ENCODE data around the gene ST6GALNAC3.

Gene ST6GALNAC3

DNA sequence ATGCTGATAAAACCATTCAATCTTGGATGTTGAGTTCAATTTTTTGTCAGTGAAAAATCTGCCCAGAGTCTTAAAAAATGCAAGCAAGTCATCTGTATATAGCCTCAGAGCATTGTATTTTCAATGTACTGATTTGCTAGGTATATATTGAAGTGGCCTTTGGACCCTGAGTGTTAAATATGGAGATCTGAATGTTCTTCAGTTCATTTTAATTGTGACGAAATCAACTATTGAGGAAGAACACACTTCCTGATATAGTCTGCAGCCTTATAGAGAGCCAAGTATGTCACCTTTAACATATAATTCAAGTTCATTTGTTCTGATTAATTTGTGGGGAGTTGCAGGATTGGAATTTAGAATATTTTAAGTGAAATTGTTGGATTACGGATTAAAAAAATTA lies 128.1 kb downstream of the ST6GALNAC3 start:
- Histone ChIP-seq H3K27ac (ENCODE audit: low read depth in 2 of 2, low read length in 2 of 2) (no peak overlapping the region), H3K27me3 (ENCODE audit: control insufficient read depth in 2 of 2, insufficient read depth in 2 of 2, low read length in 2 of 2) (no peaks in the 10 kb centered on the region), H3K4me1 (ENCODE audit: control insufficient read depth in 2 of 2, insufficient read depth in 2 of 2, low read length in 2 of 2) (no peaks in the 10 kb centered on the region), H3K9ac (ENCODE audit: low read depth in 1 of 2, low read length in 2 of 2) (no peak overlapping the region), H3K9me3 (ENCODE audit: control insufficient read depth in 2 of 2, low read length in 2 of 2) (no peaks in the 10 kb centered on the region), H3K4me3 (ENCODE audit: low read length in 2 of 2) (no peak overlapping the region), H3K36me3 (ENCODE audit: control insufficient read depth in 2 of 2, insufficient read depth in 2 of 2, low read length in 2 of 2) (no peaks in the 10 kb centered on the region)

DNA sequence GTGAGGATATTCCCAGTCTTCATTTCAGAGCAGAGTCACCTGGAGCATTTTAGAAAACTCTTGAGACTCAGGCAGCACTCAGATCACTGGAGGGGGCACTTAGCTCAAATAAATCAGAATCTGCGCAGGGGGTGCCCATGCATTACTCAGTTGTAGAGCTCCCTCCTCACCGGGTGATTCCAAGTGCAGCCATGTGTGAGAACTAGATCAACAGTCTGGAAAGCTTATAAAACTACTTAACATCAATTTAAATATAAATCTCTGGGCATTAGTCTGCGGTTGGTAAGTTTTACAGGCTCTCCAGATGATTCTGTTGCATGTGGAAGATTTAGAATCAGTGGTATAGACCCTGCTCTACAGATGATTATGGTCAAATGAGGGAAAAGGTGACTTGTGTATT lies 128.6 kb downstream of the ST6GALNAC3 start:
- H3K4me1 ChIP-seq (ENCODE audit: control insufficient read depth in 2 of 2, insufficient read depth in 2 of 2, low read length in 2 of 2), result no peaks in the 10 kb centered on the region

DNA sequence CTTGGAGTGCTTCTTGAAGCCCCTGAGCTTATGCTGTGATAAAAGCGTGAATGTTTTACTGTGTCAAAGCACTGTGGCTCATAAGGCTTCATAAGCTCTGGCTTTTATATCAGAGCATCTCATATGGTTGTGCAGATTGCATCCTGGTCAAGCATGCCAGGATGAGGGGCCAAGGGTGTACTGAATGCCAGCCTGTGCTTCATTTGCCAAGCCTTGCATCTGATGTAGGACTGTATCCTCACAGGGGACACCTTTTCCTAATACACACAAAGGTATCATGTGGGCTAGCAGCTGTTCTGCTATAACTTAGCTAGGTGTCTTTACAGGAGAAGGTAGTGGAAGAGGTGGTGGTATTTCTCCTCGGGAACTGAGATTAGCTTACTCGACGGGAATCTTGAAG lies 134.7 kb downstream of the ST6GALNAC3 start:
- Histone ChIP-seq H3K27me3 (ENCODE audit: control insufficient read depth in 2 of 2, insufficient read depth in 2 of 2, low read length in 2 of 2) (no peaks in the 10 kb centered on the region), H3K36me3 (ENCODE audit: control insufficient read depth in 2 of 2, insufficient read depth in 2 of 2, low read length in 2 of 2) (no peaks in the 10 kb centered on the region), H3K4me1 (ENCODE audit: control insufficient read depth in 2 of 2, insufficient read depth in 2 of 2, low read length in 2 of 2) (no peaks in the 10 kb centered on the region), H3K9me3 (ENCODE audit: control insufficient read depth in 2 of 2, low read length in 2 of 2) (no peaks in the 10 kb centered on the region), H3K9ac (ENCODE audit: low read depth in 1 of 2, low read length in 2 of 2) (no peak overlapping the region), H3K4me3 (ENCODE audit: low read length in 2 of 2) (no peak overlapping the region), H3K27ac (ENCODE audit: low read depth in 2 of 2, low read length in 2 of 2) (no peak overlapping the region)

More for the DNA sequence above, 128.6 kb downstream of the ST6GALNAC3 start:
- Histone ChIP-seq H3K36me3 (ENCODE audit: control insufficient read depth in 2 of 2, insufficient read depth in 2 of 2, low read length in 2 of 2) (no peaks in the 10 kb centered on the region), H3K27ac (ENCODE audit: low read depth in 2 of 2, low read length in 2 of 2) (no peak overlapping the region), H3K9me3 (ENCODE audit: control insufficient read depth in 2 of 2, low read length in 2 of 2) (no peaks in the 10 kb centered on the region), H3K27me3 (ENCODE audit: control insufficient read depth in 2 of 2, insufficient read depth in 2 of 2, low read length in 2 of 2) (no peaks in the 10 kb centered on the region), H3K4me3 (ENCODE audit: low read length in 2 of 2) (no peak overlapping the region), H3K9ac (ENCODE audit: low read depth in 1 of 2, low read length in 2 of 2) (no peak overlapping the region)

DNA sequence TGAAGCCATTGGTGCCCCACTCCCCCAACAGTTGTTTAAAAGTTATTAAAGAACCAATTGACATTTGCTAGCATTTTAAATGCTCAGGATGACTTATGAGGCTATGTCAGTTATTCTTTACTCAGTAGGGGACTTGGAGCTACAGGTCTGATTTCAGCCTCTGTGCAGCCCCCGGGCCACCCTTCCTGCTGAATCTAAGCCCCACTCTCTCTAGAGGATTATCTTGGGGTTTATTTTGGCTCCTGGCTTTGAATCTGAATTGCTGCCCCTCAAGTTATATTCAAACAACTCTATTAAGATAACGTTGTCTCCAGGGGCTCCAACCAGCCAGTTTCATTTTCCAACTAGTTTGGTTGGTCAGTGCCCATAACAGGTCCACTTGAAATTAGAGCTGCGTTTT lies 135.1 kb downstream of the ST6GALNAC3 start:
- no peaks in the 10 kb centered on the region for H3K4me1 ChIP-seq (ENCODE audit: control insufficient read depth in 2 of 2, insufficient read depth in 2 of 2, low read length in 2 of 2)
- no peaks in the 10 kb centered on the region for H3K9me3 ChIP-seq (ENCODE audit: control insufficient read depth in 2 of 2, low read length in 2 of 2)
- no peak overlapping the region for H3K27ac ChIP-seq (ENCODE audit: low read depth in 2 of 2, low read length in 2 of 2)
- H3K36me3 ChIP-seq (ENCODE audit: control insufficient read depth in 2 of 2, insufficient read depth in 2 of 2, low read length in 2 of 2), result no peaks in the 10 kb centered on the region
- no peak overlapping the region for H3K9ac ChIP-seq (ENCODE audit: low read depth in 1 of 2, low read length in 2 of 2)
- no peak overlapping the region for H3K4me3 ChIP-seq (ENCODE audit: low read length in 2 of 2)
- H3K27me3 ChIP-seq (ENCODE audit: control insufficient read depth in 2 of 2, insufficient read depth in 2 of 2, low read length in 2 of 2), result no peaks in the 10 kb centered on the region

DNA sequence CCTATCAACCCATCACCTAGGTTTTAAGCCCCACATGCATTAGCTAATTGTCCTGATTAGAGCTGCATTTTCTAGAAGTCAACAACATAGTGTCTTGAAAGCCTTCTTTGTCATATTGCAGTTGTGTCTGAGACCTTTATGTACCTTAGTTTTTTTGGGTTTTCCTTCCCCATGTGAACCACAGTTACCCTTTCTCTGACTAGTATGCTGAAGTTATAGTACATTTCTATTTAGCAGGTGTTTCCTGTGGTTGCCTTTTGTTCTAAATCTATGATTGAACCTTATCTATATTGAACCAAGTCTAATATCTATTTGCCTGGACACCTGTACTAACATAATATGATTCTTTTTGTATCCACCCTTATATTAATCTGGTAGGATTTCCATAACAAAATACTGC lies 135.6 kb downstream of the ST6GALNAC3 start:
- Histone ChIP-seq H3K36me3 (ENCODE audit: control insufficient read depth in 2 of 2, insufficient read depth in 2 of 2, low read length in 2 of 2) (no peaks in the 10 kb centered on the region), H3K9me3 (ENCODE audit: control insufficient read depth in 2 of 2, low read length in 2 of 2) (no peaks in the 10 kb centered on the region), H3K4me1 (ENCODE audit: control insufficient read depth in 2 of 2, insufficient read depth in 2 of 2, low read length in 2 of 2) (no peaks in the 10 kb centered on the region), H3K27ac (ENCODE audit: low read depth in 2 of 2, low read length in 2 of 2) (no peak overlapping the region), H3K27me3 (ENCODE audit: control insufficient read depth in 2 of 2, insufficient read depth in 2 of 2, low read length in 2 of 2) (no peaks in the 10 kb centered on the region), H3K9ac (ENCODE audit: low read depth in 1 of 2, low read length in 2 of 2) (no peak overlapping the region), H3K4me3 (ENCODE audit: low read length in 2 of 2) (no peak overlapping the region)

DNA sequence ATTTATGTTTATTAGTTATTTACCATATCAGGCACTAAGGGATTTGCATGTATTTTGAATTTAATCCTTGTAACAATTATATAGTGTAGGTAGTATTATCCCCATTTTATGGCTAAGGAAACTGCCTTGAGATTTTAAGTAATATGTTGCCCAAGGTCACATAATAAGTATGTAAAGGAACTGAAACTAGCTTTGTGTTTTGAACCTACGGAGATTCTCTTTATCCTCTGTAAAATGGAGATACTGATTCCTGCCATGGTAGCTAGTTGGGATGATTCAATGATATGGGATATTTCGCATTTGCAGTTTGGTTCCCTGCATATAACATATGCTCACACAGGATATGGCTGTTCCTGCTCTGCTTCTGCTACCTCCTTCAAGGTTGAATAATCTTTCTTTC lies 144.3 kb downstream of the ST6GALNAC3 start:
- H3K27ac ChIP-seq (ENCODE audit: low read depth in 2 of 2, low read length in 2 of 2), result no peak overlapping the region
- H3K36me3 ChIP-seq (ENCODE audit: control insufficient read depth in 2 of 2, insufficient read depth in 2 of 2, low read length in 2 of 2), result no peaks in the 10 kb centered on the region
- H3K9ac ChIP-seq (ENCODE audit: low read depth in 1 of 2, low read length in 2 of 2), result no peak overlapping the region
- no peaks in the 10 kb centered on the region for H3K9me3 ChIP-seq (ENCODE audit: control insufficient read depth in 2 of 2, low read length in 2 of 2)
- H3K27me3 ChIP-seq (ENCODE audit: control insufficient read depth in 2 of 2, insufficient read depth in 2 of 2, low read length in 2 of 2), result no peaks in the 10 kb centered on the region
- H3K4me3 ChIP-seq (ENCODE audit: low read length in 2 of 2), result no peak overlapping the region
- no peaks in the 10 kb centered on the region for H3K4me1 ChIP-seq (ENCODE audit: control insufficient read depth in 2 of 2, insufficient read depth in 2 of 2, low read length in 2 of 2)

DNA sequence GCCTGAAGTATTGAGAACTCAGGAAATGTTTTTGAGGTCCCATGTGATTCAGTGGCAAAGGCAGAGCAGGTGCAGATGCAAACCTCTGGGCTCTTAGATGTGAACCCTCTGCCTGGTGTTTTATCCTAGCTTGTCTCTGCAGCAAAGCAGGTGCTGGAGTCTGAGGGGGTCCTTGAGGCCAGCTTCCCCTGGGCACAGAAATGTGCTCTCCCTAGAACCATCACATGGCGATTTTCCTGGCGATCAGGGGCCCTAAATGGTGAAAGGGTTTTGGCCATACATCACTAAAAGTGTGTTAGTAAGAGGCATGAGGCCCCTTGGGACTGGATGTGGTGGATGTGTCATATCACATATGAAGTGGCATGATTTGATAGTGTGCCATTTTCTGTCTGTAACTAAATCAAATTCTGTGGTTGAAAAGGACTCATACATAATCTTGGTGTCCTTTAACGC lies 144.8 kb downstream of the ST6GALNAC3 start:
- Histone ChIP-seq H3K4me3 (ENCODE audit: low read length in 2 of 2) (no peak overlapping the region), H3K9me3 (ENCODE audit: control insufficient read depth in 2 of 2, low read length in 2 of 2) (no peaks in the 10 kb centered on the region), H3K27me3 (ENCODE audit: control insufficient read depth in 2 of 2, insufficient read depth in 2 of 2, low read length in 2 of 2) (no peaks in the 10 kb centered on the region), H3K9ac (ENCODE audit: low read depth in 1 of 2, low read length in 2 of 2) (no peak overlapping the region), H3K27ac (ENCODE audit: low read depth in 2 of 2, low read length in 2 of 2) (no peak overlapping the region), H3K36me3 (ENCODE audit: control insufficient read depth in 2 of 2, insufficient read depth in 2 of 2, low read length in 2 of 2) (no peaks in the 10 kb centered on the region), H3K4me1 (ENCODE audit: control insufficient read depth in 2 of 2, insufficient read depth in 2 of 2, low read length in 2 of 2) (no peaks in the 10 kb centered on the region)

DNA sequence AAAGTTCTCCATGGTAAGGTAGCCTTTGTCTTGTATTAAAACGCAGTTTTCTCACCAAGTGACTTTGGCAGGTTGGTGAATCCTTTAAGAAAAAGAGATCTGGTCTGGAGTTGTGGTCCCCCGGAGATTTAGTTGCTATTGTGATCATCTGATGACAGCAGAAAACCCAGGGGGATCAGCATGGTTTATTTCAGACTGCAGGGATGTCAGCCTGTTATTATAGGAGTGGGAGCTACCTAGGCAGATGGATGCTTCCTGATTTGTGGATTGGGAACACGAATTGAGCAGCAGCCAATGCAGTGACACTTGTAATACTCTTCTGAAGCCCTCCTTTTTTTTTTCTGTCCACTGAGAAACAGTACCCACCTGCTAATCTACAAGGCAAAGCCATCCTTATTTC lies 150.2 kb downstream of the ST6GALNAC3 start:
- no peaks in the 10 kb centered on the region for H3K4me1 ChIP-seq (ENCODE audit: control insufficient read depth in 2 of 2, insufficient read depth in 2 of 2, low read length in 2 of 2)
- no peak overlapping the region for H3K4me3 ChIP-seq (ENCODE audit: low read length in 2 of 2)
- no peak overlapping the region for H3K27ac ChIP-seq (ENCODE audit: low read depth in 2 of 2, low read length in 2 of 2)
- H3K9me3 ChIP-seq (ENCODE audit: control insufficient read depth in 2 of 2, low read length in 2 of 2), result no peaks in the 10 kb centered on the region
- no peaks in the 10 kb centered on the region for H3K36me3 ChIP-seq (ENCODE audit: control insufficient read depth in 2 of 2, insufficient read depth in 2 of 2, low read length in 2 of 2)
- no peaks in the 10 kb centered on the region for H3K27me3 ChIP-seq (ENCODE audit: control insufficient read depth in 2 of 2, insufficient read depth in 2 of 2, low read length in 2 of 2)
- H3K9ac ChIP-seq (ENCODE audit: low read depth in 1 of 2, low read length in 2 of 2), result no peak overlapping the region

DNA sequence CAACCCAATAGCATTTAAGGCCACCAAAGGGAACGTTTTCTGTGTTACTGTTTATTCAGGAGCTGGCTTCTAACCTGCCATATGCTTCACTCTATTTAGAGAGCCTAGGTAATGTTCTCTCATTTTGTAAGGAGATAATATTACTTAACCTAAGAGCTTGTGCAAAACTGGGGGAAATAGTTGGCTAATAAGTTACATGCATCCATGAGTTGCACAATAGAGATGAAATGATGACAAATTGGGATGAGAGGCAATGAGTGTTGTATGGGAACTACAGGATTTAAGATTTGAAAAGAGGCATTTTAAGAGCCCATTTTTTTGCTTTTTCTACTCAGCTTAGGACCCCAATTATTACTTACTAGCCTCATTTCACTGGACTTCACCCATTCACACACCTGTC lies 151.0 kb downstream of the ST6GALNAC3 start:
- no peak overlapping the region for H3K4me3 ChIP-seq (ENCODE audit: low read length in 2 of 2)
- no peaks in the 10 kb centered on the region for H3K36me3 ChIP-seq (ENCODE audit: control insufficient read depth in 2 of 2, insufficient read depth in 2 of 2, low read length in 2 of 2)
- no peaks in the 10 kb centered on the region for H3K9me3 ChIP-seq (ENCODE audit: control insufficient read depth in 2 of 2, low read length in 2 of 2)
- H3K27me3 ChIP-seq (ENCODE audit: control insufficient read depth in 2 of 2, insufficient read depth in 2 of 2, low read length in 2 of 2), result no peaks in the 10 kb centered on the region
- H3K9ac ChIP-seq (ENCODE audit: low read depth in 1 of 2, low read length in 2 of 2), result no peak overlapping the region
- no peaks in the 10 kb centered on the region for H3K4me1 ChIP-seq (ENCODE audit: control insufficient read depth in 2 of 2, insufficient read depth in 2 of 2, low read length in 2 of 2)
- H3K27ac ChIP-seq (ENCODE audit: low read depth in 2 of 2, low read length in 2 of 2), result no peak overlapping the region

DNA sequence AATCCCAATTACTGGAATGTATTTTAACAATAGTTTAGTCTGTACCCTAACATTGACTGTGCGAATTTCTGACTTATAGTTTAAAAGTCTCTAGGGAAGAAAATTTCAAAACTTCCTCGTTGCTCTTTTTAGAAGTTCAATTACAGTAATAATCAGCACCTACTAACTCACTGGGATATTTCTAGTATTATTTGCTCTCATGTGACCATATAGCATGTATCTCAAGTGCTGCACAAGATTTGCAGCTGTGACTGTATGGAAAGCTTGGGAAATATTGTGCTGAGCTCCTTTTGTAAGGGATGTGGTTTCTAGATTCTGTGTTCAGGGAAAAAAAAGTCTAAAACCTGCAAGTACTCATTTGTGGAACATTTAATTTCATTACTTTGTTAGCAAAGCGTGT lies 153.1 kb downstream of the ST6GALNAC3 start:
- Histone ChIP-seq H3K36me3 (ENCODE audit: control insufficient read depth in 2 of 2, insufficient read depth in 2 of 2, low read length in 2 of 2) (no peaks in the 10 kb centered on the region), H3K4me1 (ENCODE audit: control insufficient read depth in 2 of 2, insufficient read depth in 2 of 2, low read length in 2 of 2) (no peaks in the 10 kb centered on the region), H3K27ac (ENCODE audit: low read depth in 2 of 2, low read length in 2 of 2) (no peak overlapping the region), H3K9ac (ENCODE audit: low read depth in 1 of 2, low read length in 2 of 2) (no peak overlapping the region), H3K4me3 (ENCODE audit: low read length in 2 of 2) (no peak overlapping the region), H3K27me3 (ENCODE audit: control insufficient read depth in 2 of 2, insufficient read depth in 2 of 2, low read length in 2 of 2) (no peaks in the 10 kb centered on the region), H3K9me3 (ENCODE audit: control insufficient read depth in 2 of 2, low read length in 2 of 2) (no peaks in the 10 kb centered on the region)
